GM23248 (cell line): Measurements from ENCODE around the gene PAPPA2. TPM values are rescaled to one million over a fixed set of nuclear protein-coding genes. Genes with fewer than 3 reads are reported as not detected.

Experiments
- DNase-seq: peaks from one replicate; pipeline ENCODE4 v3.0.0-alpha.2; 2015
- H2AFZ ChIP-seq: fragments of 200-600 bp; sonication (generic); 2 replicates; pipeline ENCODE4 v1.6.1; 2016; ENCODE audit warnings: antibody characterized with exemption
- H3F3A ChIP-seq: fragments of 200-600 bp; sonication (generic); 2 replicates; pipeline ENCODE4 v1.6.1; 2016; ENCODE audit warnings: mild to moderate bottlenecking, antibody characterized with exemption, mixed run types; ENCODE audit not compliant: insufficient read depth
- H3K27ac ChIP-seq: fragments of 200-600 bp; sonication (generic); 2 replicates; pipeline ENCODE4 v1.5.1; 2016; ENCODE audit warnings: mild to moderate bottlenecking
- H3K27me3 ChIP-seq: fragments of 200-600 bp; sonication (generic); replicated peaks from 2 replicates; pipeline ENCODE4 v1.6.1; 2016; ENCODE audit warnings: mild to moderate bottlenecking; ENCODE audit not compliant: insufficient read depth
- H3K36me3 ChIP-seq: fragments of 200-600 bp; sonication (generic); 2 replicates; pipeline ENCODE4 v1.6.1; 2016; ENCODE audit warnings: low read depth, mild to moderate bottlenecking
- H3K4me1 ChIP-seq: fragments of 200-600 bp; sonication (generic); 2 replicates; pipeline ENCODE4 v1.6.1; 2016; ENCODE audit warnings: mild to moderate bottlenecking; ENCODE audit not compliant: insufficient read depth
- H3K4me2 ChIP-seq: fragments of 200-600 bp; sonication (generic); one replicate; pipeline ENCODE4 v1.6.1; 2016; ENCODE audit warnings: mild to moderate bottlenecking; ENCODE audit not compliant: unreplicated experiment
- H3K4me3 ChIP-seq: fragments of 200-600 bp; sonication (generic); 2 replicates; pipeline ENCODE4 v1.5.1; 2016; ENCODE audit warnings: mild to moderate bottlenecking
- H3K79me2 ChIP-seq: fragments of 200-600 bp; sonication (generic); 2 replicates; pipeline ENCODE4 v1.6.1; 2016; ENCODE audit warnings: mild to moderate bottlenecking; ENCODE audit not compliant: insufficient read depth
- H3K9ac ChIP-seq: fragments of 200-600 bp; sonication (generic); 2 replicates; pipeline ENCODE4 v1.6.1; 2016; ENCODE audit warnings: mild to moderate bottlenecking
- H3K9me2 ChIP-seq: fragments of 200-600 bp; sonication (generic); 2 replicates; pipeline ENCODE4 v1.6.1; 2016; ENCODE audit warnings: mixed run types, mild to moderate bottlenecking, moderate library complexity; ENCODE audit not compliant: insufficient read depth
- H3K9me3 ChIP-seq: fragments of 200-600 bp; sonication (generic); one replicate; pipeline ENCODE4 v1.6.1; 2017; ENCODE audit warnings: low read depth
- H4K20me1 ChIP-seq: fragments of 200-600 bp; sonication (generic); 2 replicates; pipeline ENCODE4 v1.6.0; 2016; ENCODE audit not compliant: insufficient read depth
- EZH2 ChIP-seq: fragments of 200-600 bp; sonication (generic); IDR thresholded peaks from 2 replicates; pipeline ENCODE4 v1.6.1; 2018; ENCODE audit warnings: antibody characterized with exemption, mild to moderate bottlenecking; ENCODE audit not compliant: insufficient read depth, poor library complexity, severe bottlenecking
- EZH2phosphoT487 ChIP-seq: fragments of 200-600 bp; sonication (generic); IDR thresholded peaks from 2 replicates; pipeline ENCODE4 v1.6.1; 2018; ENCODE audit warnings: antibody characterized with exemption, moderate library complexity, mild to moderate bottlenecking, low read depth; ENCODE audit not compliant: insufficient read depth
- WGBS, 2 experiments: methylation state at CpG; one replicate each; pipeline ENCODE4 v1.1.6; 2015 to 2017; ENCODE audit warnings: low lambda C conversion rate in 2 of 2, low coverage in 1 of 2; ENCODE audit errors: missing lambda C conversion rate in 2 of 2; 5-methylcytosine and 5-hydroxymethylcytosine counted together
- in situ Hi-C: fragments of 300-500 bp; cut with MboI; formaldehyde crosslinking; loops from 2 replicates; pipeline ENCODE4 v1.15.0; 2020
- polyA plus RNA-seq: library from polyadenylated mRNA; unstranded; fragments of >200 nt; fragmentation: Nextera tagmentation; extraction: Ambion mirVana; gene quantifications from 2 replicates; pipeline ENCODE4 v1.2.1, GENCODE V29; 2016
- total RNA-seq: library from RNA; depleted of rRNA; stranded (reverse); fragments of >200 nt; shearing (Covaris generic); gene quantifications from 2 replicates; pipeline ENCODE4 v1.2.3, GENCODE V29; 2014

The PAPPA2 gene
- total and polyA plus RNA-seq, 2 experiments from 2014 or later = 3.9 to 8.1 TPM

DNA sequence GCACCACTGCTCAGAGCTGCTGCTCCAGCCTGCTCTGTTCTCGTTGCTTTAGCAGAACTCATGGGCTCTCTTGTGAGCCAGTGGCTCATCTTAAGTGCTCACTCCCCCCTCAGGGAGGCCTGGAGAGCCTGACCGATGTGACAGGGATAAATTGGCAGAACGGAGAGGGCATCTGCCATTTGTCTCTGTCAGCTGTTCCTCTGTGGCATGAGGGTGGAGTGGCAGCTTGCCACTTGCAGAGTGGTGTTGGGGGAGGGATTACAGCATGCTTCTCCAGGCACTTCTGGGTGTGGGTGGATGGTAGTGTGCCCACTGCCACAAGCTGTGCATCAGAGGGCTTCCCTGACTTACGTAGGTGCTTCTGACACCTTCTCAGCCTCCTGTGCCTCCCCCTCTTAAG is 229.5 kb downstream of the PAPPA2 start:
- Histone ChIP-seq H3K27me3 (no peaks in the 10 kb centered on the region), H3K9ac (no peak overlapping the region), H3K4me3 (no peak overlapping the region), H2AFZ (no peak overlapping the region), H4K20me1 (no peaks in the 10 kb centered on the region), H3K36me3 (no peaks in the 10 kb centered on the region), H3K4me2 (no peak overlapping the region), H3K4me1 (no peaks in the 10 kb centered on the region), H3K9me3 (no peaks in the 10 kb centered on the region), H3K79me2 (no peaks in the 10 kb centered on the region), H3F3A (no peaks in the 10 kb centered on the region), H3K27ac (no peak overlapping the region), H3K9me2 (no peaks in the 10 kb centered on the region)
- no peak for DNase-seq
- in situ Hi-C loops = loop anchor here (10.0 kb wide), 1 partner anchor 138 kb away; no protein-coding TSS in a partner anchor
- WGBS, 2 experiments = 58% methylated on average over 4 of the region's 4 CpGs
- TF ChIP-seq EZH2phosphoT487 (no peak), EZH2 (no peak)

DNA sequence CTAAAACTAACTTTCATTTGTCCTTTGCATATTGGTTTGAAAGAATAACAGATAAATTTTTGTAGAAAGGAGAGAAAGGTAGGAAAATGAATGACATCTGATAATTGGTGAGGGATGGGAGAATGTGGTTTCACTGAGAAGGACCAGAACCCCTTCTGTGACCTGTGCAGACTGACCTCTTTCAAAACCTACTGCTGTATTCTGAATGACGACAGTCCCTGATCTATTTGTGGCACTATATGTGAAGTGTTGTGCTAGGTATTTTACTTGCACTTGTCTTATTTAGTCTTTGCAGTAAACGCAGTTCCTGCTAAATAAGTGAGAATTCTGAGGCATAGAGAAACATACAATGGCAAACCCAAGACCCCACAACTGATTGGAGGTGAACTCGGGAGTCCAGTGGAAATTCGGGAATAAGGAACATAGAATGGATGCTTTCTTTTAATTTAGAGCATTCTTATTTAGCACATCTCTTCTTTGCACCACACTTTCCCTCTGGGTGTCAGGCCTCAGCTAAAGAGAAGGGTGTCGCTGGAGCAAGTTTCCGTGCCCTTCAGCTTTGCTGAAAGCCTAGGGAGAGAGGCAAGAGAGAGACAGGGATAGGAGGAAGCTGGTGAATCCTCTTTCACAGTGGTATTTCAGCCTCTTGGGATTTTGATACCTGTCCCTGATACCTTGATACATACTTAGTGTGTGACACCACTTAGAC is 230.2 kb downstream of the PAPPA2 start:
- DNase-seq = no peak
- in situ Hi-C loops = loop anchor here (10.0 kb wide), 1 partner anchor 138 kb away; no protein-coding TSS in a partner anchor
- Histone ChIP-seq H3K27me3 (no peaks in the 10 kb centered on the region), H3K4me2 (no peak overlapping the region), H3K9me2 (no peaks in the 10 kb centered on the region), H3F3A (no peaks in the 10 kb centered on the region), H3K36me3 (no peaks in the 10 kb centered on the region), H4K20me1 (no peaks in the 10 kb centered on the region), H3K9me3 (no peaks in the 10 kb centered on the region), H2AFZ (no peak overlapping the region), H3K4me3 (no peak overlapping the region), H3K79me2 (no peaks in the 10 kb centered on the region), H3K27ac (no peak overlapping the region), H3K9ac (no peak overlapping the region), H3K4me1 (no peaks in the 10 kb centered on the region)
- TF ChIP-seq EZH2phosphoT487 = no peak
- TF ChIP-seq EZH2 = no peak
- 80 to 81% methylated on average over 6 of the region's 6 CpGs for WGBS, 2 experiments

DNA sequence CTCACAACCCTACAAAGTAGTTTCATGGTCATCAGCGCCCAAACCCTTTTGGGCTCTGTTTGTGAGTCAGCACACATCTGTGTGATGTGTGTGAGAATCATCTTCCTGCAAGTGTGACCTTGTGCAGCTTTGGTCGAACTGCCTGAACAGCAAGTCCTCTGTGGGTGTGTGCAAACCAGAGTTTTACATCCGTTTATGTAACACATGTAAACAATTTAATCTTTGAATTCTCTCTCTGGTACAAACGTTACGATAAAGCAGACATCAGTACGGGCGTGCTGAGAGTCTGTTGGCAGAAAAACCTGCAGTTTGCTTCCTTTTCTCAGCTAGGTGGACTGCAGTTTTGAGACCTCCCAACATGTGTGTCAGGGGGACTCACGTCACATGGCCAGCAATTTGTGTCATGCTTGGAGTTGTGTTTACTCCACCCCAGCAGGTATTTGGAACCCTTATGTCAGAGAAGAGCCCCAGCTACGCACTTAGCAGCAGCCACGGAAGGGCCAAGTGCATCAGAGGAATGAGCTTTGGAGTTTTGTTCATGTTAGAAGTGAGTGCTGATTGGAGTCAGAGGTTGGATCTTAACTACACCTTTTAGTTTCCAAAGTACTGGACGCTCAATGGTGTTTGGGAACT is 230.8 kb downstream of the PAPPA2 start:
- Histone ChIP-seq H3K27ac (no peak overlapping the region), H3K9me3 (no peaks in the 10 kb centered on the region), H2AFZ (no peak overlapping the region), H3K4me3 (no peak overlapping the region), H3K9me2 (no peaks in the 10 kb centered on the region), H3K4me1 (no peaks in the 10 kb centered on the region), H3K4me2 (no peak overlapping the region), H3F3A (no peaks in the 10 kb centered on the region), H3K36me3 (no peaks in the 10 kb centered on the region), H3K79me2 (no peaks in the 10 kb centered on the region), H3K9ac (no peak overlapping the region), H3K27me3 (no peaks in the 10 kb centered on the region), H4K20me1 (no peaks in the 10 kb centered on the region)
- TF ChIP-seq EZH2 (no peak), EZH2phosphoT487 (no peak)
- in situ Hi-C loops = loop anchor here (10.0 kb wide), 1 partner anchor 139 kb away; no protein-coding TSS in a partner anchor
- WGBS, 2 experiments = 61 to 62% methylated on average over 11 of the region's 11 CpGs
- peak; percentile 5 for DNase-seq

DNA sequence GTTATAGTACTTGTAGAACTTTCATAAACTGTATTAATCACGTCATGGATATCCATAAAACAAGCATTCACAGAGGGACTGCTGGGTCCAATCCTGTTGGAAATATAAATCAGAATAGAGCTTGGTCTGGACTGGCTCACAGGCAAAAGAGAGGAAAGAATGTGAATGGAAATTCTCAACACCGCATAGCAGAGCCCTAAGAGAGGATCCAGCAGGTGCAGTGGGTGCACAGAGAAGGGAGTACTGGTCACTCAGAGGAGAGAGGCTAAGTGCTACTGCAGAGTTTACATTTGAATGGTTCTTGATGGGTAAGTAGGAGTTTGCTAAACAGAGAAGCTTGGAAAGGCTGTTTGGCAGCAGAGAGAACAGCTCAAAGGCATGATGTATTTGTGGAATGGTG is 231.7 kb downstream of the PAPPA2 start:
- 76 to 84% methylated on average over 2 of the region's 2 CpGs for WGBS, 2 experiments
- Histone ChIP-seq H3K9me3 (no peaks in the 10 kb centered on the region), H3K27me3 (no peaks in the 10 kb centered on the region), H3K27ac (no peak overlapping the region), H3K4me1 (no peaks in the 10 kb centered on the region), H3K9me2 (no peaks in the 10 kb centered on the region), H3K4me3 (no peak overlapping the region), H3K36me3 (no peaks in the 10 kb centered on the region), H2AFZ (no peak overlapping the region), H3K79me2 (no peaks in the 10 kb centered on the region), H4K20me1 (no peaks in the 10 kb centered on the region), H3F3A (no peaks in the 10 kb centered on the region), H3K9ac (no peak overlapping the region), H3K4me2 (no peak overlapping the region)
- no peak for DNase-seq
- TF ChIP-seq EZH2phosphoT487 (no peak), EZH2 (no peak)
- in situ Hi-C loops = loop anchor here (10.0 kb wide), 1 partner anchor 140 kb away; no protein-coding TSS in a partner anchor
